Neutrophil (primary cell): ENCODE measurements around the gene CRK.
"Not testable (repeated sequence)": the region's sequence is repeated elsewhere in the genome, so short reads cannot be mapped to it uniquely, and the experiment has no call there.

Experiments
- H3K27ac ChIP-seq: fragments of 200-600 bp; sonication (generic); 2 replicates; pipeline ENCODE4 v1.5.1; 2016; ENCODE audit warnings: mild to moderate bottlenecking, moderate library complexity
- H3K27me3 ChIP-seq: fragments of 200-600 bp; sonication (generic); 2 replicates; pipeline ENCODE4 v1.6.0; 2016; ENCODE audit warnings: mild to moderate bottlenecking
- H3K36me3 ChIP-seq: fragments of 200-600 bp; sonication (generic); 2 replicates; pipeline ENCODE4 v1.5.1; 2017
- H3K4me1 ChIP-seq, 2 experiments: fragments of 200-600 bp in 1 of 2; sonication (generic) in 1 of 2; 1 replicate in 1 of 2; 2 replicates in 1 of 2; pipeline versions ENCODE4 v1.5.1 to v1.6.1; 2013 to 2016; ENCODE audit warnings: low read depth in 1 of 2, low read length in 1 of 2, mild to moderate bottlenecking in 1 of 2, moderate library complexity in 1 of 2; ENCODE audit not compliant: control insufficient read depth in 1 of 2, insufficient read depth in 1 of 2
- H3K4me3 ChIP-seq, 2 experiments: fragments of 200-600 bp in 1 of 2; sonication (generic) in 1 of 2; 1 replicate in 1 of 2; 2 replicates in 1 of 2; pipeline ENCODE4 v1.5.1; 2013 to 2016; ENCODE audit warnings: low read depth in 1 of 2, low read length in 1 of 2, mild to moderate bottlenecking in 1 of 2, moderate library complexity in 1 of 2
- H3K9me3 ChIP-seq: fragments of 200-600 bp; sonication (generic); 2 replicates; pipeline ENCODE4 v1.5.1; 2016
- CTCF ChIP-seq: fragments of 200-600 bp; sonication (generic); IDR thresholded peaks from 2 replicates; pipeline ENCODE4 v1.5.1; 2016; ENCODE audit warnings: antibody characterized with exemption

Gene CRK

GRCh38 chr17:1390432-1391367, 65.3 kb downstream of the CRK start:
- H3K4me1 ChIP-seq, result peaks cover 42 to 56% of the 10 kb centered on the region in 2 experiments
- H3K36me3 ChIP-seq, result no peaks in the 10 kb centered on the region
- H3K27me3 ChIP-seq, result no peaks in the 10 kb centered on the region
- TF ChIP-seq CTCF, result no peak
- peak overlapping the region; percentile 59 for H3K27ac ChIP-seq
- no peak overlapping the region for H3K4me3 ChIP-seq
- H3K9me3 ChIP-seq, result no peaks in the 10 kb centered on the region

GRCh38 chr17:1387490-1388227, 68.4 kb downstream of the CRK start:
- H3K27me3 ChIP-seq, H3K36me3 ChIP-seq, H3K4me3 ChIP-seq, H3K9me3 ChIP-seq: not testable (repeated sequence)
- Histone ChIP-seq H3K4me1 (peaks cover 46 to 59% of the 10 kb centered on the region in 2 experiments), H3K27ac (peak overlapping the region; percentile 74)

- H3K27ac ChIP-seq, result peak overlapping the region; percentile 74
- H3K4me3 ChIP-seq, H3K27me3 ChIP-seq, H3K36me3 ChIP-seq, H3K9me3 ChIP-seq: not testable (repeated sequence)
- H3K4me1 ChIP-seq, result peaks cover 46 to 53% of the 10 kb centered on the region in 2 experiments
Observed at GRCh38 chr17:1386675-1387190, 69.3 kb downstream of the CRK start.

- no peak for TF ChIP-seq CTCF
- Histone ChIP-seq H3K9me3 (no peaks in the 10 kb centered on the region), H3K36me3 (no peaks in the 10 kb centered on the region), H3K27ac (peak overlapping the region; percentile 74), H3K4me3 (no peak overlapping the region), H3K27me3 (no peaks in the 10 kb centered on the region), H3K4me1 (peaks cover 45 to 49% of the 10 kb centered on the region in 2 experiments)
Observed at GRCh38 chr17:1386265-1386664, 69.8 kb downstream of the CRK start.

GRCh38 chr17:1385861-1386260, 70.2 kb downstream of the CRK start:
- H3K4me1 ChIP-seq, result peaks cover 41 to 44% of the 10 kb centered on the region in 2 experiments

More at GRCh38 chr17:1385861-1386260, 70.2 kb downstream of the CRK start:
- no peak for TF ChIP-seq CTCF
- peak overlapping the region; percentile 74 for H3K27ac ChIP-seq
- H3K4me3 ChIP-seq, result no peak overlapping the region
- no peaks in the 10 kb centered on the region for H3K9me3 ChIP-seq
- H3K36me3 ChIP-seq, result no peaks in the 10 kb centered on the region
- H3K27me3 ChIP-seq, result no peaks in the 10 kb centered on the region
